BLaER1 (cell line): ENCODE results near the gene ARRB2.

ENCODE experiments used
- H3K27ac ChIP-seq: shearing (Covaris generic); formaldehyde crosslinking; 2 replicates; pipeline ENCODE4 v1.8.1; 2022
- H3K27me3 ChIP-seq: shearing (Covaris generic); formaldehyde crosslinking; 2 replicates; pipeline ENCODE4 v1.8.1; 2022
- H3K36me3 ChIP-seq: shearing (Covaris generic); formaldehyde crosslinking; 2 replicates; pipeline ENCODE4 v1.8.1; 2022
- H3K4me1 ChIP-seq: shearing (Covaris generic); formaldehyde crosslinking; 2 replicates; pipeline ENCODE4 v1.8.1; 2022
- H3K4me2 ChIP-seq: shearing (Covaris generic); formaldehyde crosslinking; 2 replicates; pipeline ENCODE4 v1.8.1; 2022
- H3K4me3 ChIP-seq: shearing (Covaris generic); formaldehyde crosslinking; 2 replicates; pipeline ENCODE4 v1.8.1; 2022
- H3K9ac ChIP-seq: shearing (Covaris generic); formaldehyde crosslinking; 2 replicates; pipeline ENCODE4 v1.8.1; 2022
- H3K9me3 ChIP-seq: shearing (Covaris generic); formaldehyde crosslinking; 2 replicates; pipeline ENCODE4 v1.8.1; 2022
- H4K20me1 ChIP-seq: shearing (Covaris generic); formaldehyde crosslinking; 2 replicates; pipeline ENCODE4 v1.8.1; 2022
- Cebpa-rat ChIP-seq: shearing (Covaris generic); IDR thresholded peaks from 2 replicates; pipeline ENCODE4 v1.8.1; 2022

The ARRB2 gene

GRCh38 chr17:4768298-4768697 lies 57.9 kb downstream of the ARRB2 start:
- no peak overlapping the region for H3K4me3 ChIP-seq
- H3K27me3 ChIP-seq, result no peaks in the 10 kb centered on the region
- H4K20me1 ChIP-seq, result no peaks in the 10 kb centered on the region
- no peaks in the 10 kb centered on the region for H3K9me3 ChIP-seq
- H3K4me1 ChIP-seq, result peaks cover 61% of the 10 kb centered on the region
- H3K4me2 ChIP-seq, result no peak overlapping the region
- H3K27ac ChIP-seq, result no peak overlapping the region
- H3K9ac ChIP-seq, result no peak overlapping the region
- H3K36me3 ChIP-seq, result no peaks in the 10 kb centered on the region
- no peak for TF ChIP-seq Cebpa-rat

- H3K27ac ChIP-seq, result no peak overlapping the region
- H3K27me3 ChIP-seq, result no peaks in the 10 kb centered on the region
- H3K4me3 ChIP-seq, result no peak overlapping the region
- TF ChIP-seq Cebpa-rat, result no peak
- H4K20me1 ChIP-seq, result no peaks in the 10 kb centered on the region
- H3K9me3 ChIP-seq, result no peaks in the 10 kb centered on the region
- H3K4me1 ChIP-seq, result peaks cover 62% of the 10 kb centered on the region
- no peak overlapping the region for H3K4me2 ChIP-seq
- no peak overlapping the region for H3K9ac ChIP-seq
- H3K36me3 ChIP-seq, result no peaks in the 10 kb centered on the region
These were observed 59.2 kb downstream of the ARRB2 start for GRCh38 chr17:4769628-4770027.
